ENCODE results near the gene WDPCP. TPM values are rescaled to one million over a fixed set of nuclear protein-coding genes. Genes with fewer than 3 reads are reported as not detected.
A peak's percentile ranks its signal among the peaks of the same experiment; 100 is the strongest.

Gene WDPCP
- total and polyA plus RNA-seq, 2 donors from 2014 or later, result 2.7 to 15.1 TPM

- H3K9me3 ChIP-seq (ENCODE audit: control insufficient read depth in 2 of 3, insufficient read depth in 1 of 3, low read length in 3 of 3), result no peaks in the 10 kb centered on the region
- DNase-seq (peak in 2 of 5 donors; percentile 13 to 26), FAIRE-seq (no peak)
- H3K4me1 ChIP-seq (ENCODE audit: control insufficient read depth in 2 of 3, insufficient read depth in 2 of 3, low read depth in 1 of 3, low read length in 3 of 3), result peaks cover 3 to 26% (median 14%) of the 10 kb centered on the region in 3 donors
- TF ChIP-seq CTCF (IDR thresholded peaks at IDR 0.05; ENCODE audit: borderline replicate concordance, extremely low read depth, insufficient read depth), result no peak
- no peaks in the 10 kb centered on the region for H3K27me3 ChIP-seq (ENCODE audit: control insufficient read depth, insufficient read depth, low read length)
- H3K9ac ChIP-seq (ENCODE audit: low read length in 3 of 3), result no peak overlapping the region
- intact Hi-C loops (cut with DNase I), result no loop called here
- H3K4me3 ChIP-seq (ENCODE audit: low read length in 3 of 3), result peak overlapping the region in 1 of 3 donors; percentile 97
- no peak overlapping the region for H3K27ac ChIP-seq (ENCODE audit: low read depth in 2 of 2, low read length in 2 of 2)
- peaks cover 0 to 15% (median 4%) of the 10 kb centered on the region in 3 donors for H3K36me3 ChIP-seq (ENCODE audit: control insufficient read depth in 2 of 3, insufficient read depth in 3 of 3, low read length in 3 of 3)
Measured at GRCh38 chr2:63590626-63591408, 2.5 kb upstream of the WDPCP start.

- H3K27me3 ChIP-seq (ENCODE audit: control insufficient read depth, insufficient read depth, low read length), result no peaks in the 10 kb centered on the region
- H3K36me3 ChIP-seq (ENCODE audit: control insufficient read depth in 2 of 3, insufficient read depth in 3 of 3, low read length in 3 of 3), result peaks cover 0 to 4% (median 2%) of the 10 kb centered on the region in 3 donors
- H3K4me1 ChIP-seq (ENCODE audit: control insufficient read depth in 2 of 3, insufficient read depth in 2 of 3, low read depth in 1 of 3, low read length in 3 of 3), result peaks cover 3 to 17% (median 14%) of the 10 kb centered on the region in 3 donors
- H3K9me3 ChIP-seq (ENCODE audit: control insufficient read depth in 2 of 3, insufficient read depth in 1 of 3, low read length in 3 of 3), result no peaks in the 10 kb centered on the region
- peak in 2 of 5 donors; percentile 35 for DNase-seq
- no peak for TF ChIP-seq CTCF (IDR thresholded peaks at IDR 0.05; ENCODE audit: borderline replicate concordance, extremely low read depth, insufficient read depth)
- FAIRE-seq, result no peak
- H3K27ac ChIP-seq (ENCODE audit: low read depth in 2 of 2, low read length in 2 of 2), result peak overlapping the region; percentile 81 to 97
- peak overlapping the region; percentile 66 to 91 (median 67) for H3K9ac ChIP-seq (ENCODE audit: low read length in 3 of 3)
- H3K4me3 ChIP-seq (ENCODE audit: low read length in 3 of 3), result peak overlapping the region; percentile 95 to 98 (median 97)
- intact Hi-C loops (cut with DNase I), result no loop called here
Measured at GRCh38 chr2:63589148-63589958, 1.1 kb upstream of the WDPCP start.

GRCh38 chr2:63587814-63588384, 378 bp downstream of the WDPCP start:
- no peak for FAIRE-seq
- peak in 1 of 5 donors; percentile 28 for DNase-seq
- H3K4me3 ChIP-seq (ENCODE audit: low read length in 3 of 3), result peak overlapping the region; percentile 95 to 98 (median 97)
- H3K27me3 ChIP-seq (ENCODE audit: control insufficient read depth, insufficient read depth, low read length), result no peaks in the 10 kb centered on the region
- intact Hi-C loops (cut with DNase I), result no loop called here
- H3K36me3 ChIP-seq (ENCODE audit: control insufficient read depth in 2 of 3, insufficient read depth in 3 of 3, low read length in 3 of 3), result peaks cover 0 to 2% (median 0%) of the 10 kb centered on the region in 3 donors
- H3K9ac ChIP-seq (ENCODE audit: low read length in 3 of 3), result peak overlapping the region; percentile 43 to 98 (median 91)
- H3K4me1 ChIP-seq (ENCODE audit: control insufficient read depth in 2 of 3, insufficient read depth in 2 of 3, low read depth in 1 of 3, low read length in 3 of 3), result peaks cover 3 to 14% (median 10%) of the 10 kb centered on the region in 3 donors
- no peaks in the 10 kb centered on the region for H3K9me3 ChIP-seq (ENCODE audit: control insufficient read depth in 2 of 3, insufficient read depth in 1 of 3, low read length in 3 of 3)
- no peak for TF ChIP-seq CTCF (IDR thresholded peaks at IDR 0.05; ENCODE audit: borderline replicate concordance, extremely low read depth, insufficient read depth)
- H3K27ac ChIP-seq (ENCODE audit: low read depth in 2 of 2, low read length in 2 of 2), result peak overlapping the region; percentile 93 to 97
